Mesenchymal stem cell (in vitro differentiated cells and primary cell): Measurements from ENCODE around the gene KCNK7.
"Not testable (repeated sequence)": the region's sequence is repeated elsewhere in the genome, so short reads cannot be mapped to it uniquely, and the experiment has no call there.

Experiments
- DNase-seq: peaks from one replicate; pipeline ENCODE4 v3.0.0-alpha.2; 2013
- H2AFZ ChIP-seq: one replicate; pipeline ENCODE4 v1.6.1; 2013; ENCODE audit warnings: low read depth, mild to moderate bottlenecking, control low read depth, inconsistent platforms, low read length, moderate library complexity
- H2AK5ac ChIP-seq: 2 replicates; pipeline ENCODE4 v1.6.1; 2013; ENCODE audit warnings: low read length, moderate library complexity, mild to moderate bottlenecking, inconsistent platforms; ENCODE audit not compliant: severe bottlenecking
- H2BK120ac ChIP-seq: one replicate; pipeline ENCODE4 v1.6.1; 2013; ENCODE audit warnings: low read depth, mild to moderate bottlenecking, inconsistent platforms, low read length, moderate library complexity
- H2BK12ac ChIP-seq, 2 experiments: one replicate each; pipeline ENCODE4 v1.6.1; 2013; ENCODE audit warnings: inconsistent platforms in 2 of 2, low read length in 2 of 2, mild to moderate bottlenecking in 2 of 2, moderate library complexity in 2 of 2, control low read depth in 1 of 2
- H2BK15ac ChIP-seq: one replicate; pipeline ENCODE4 v1.6.1; 2013; ENCODE audit warnings: mild to moderate bottlenecking, low read depth, inconsistent platforms; ENCODE audit not compliant: poor library complexity, severe bottlenecking
- H2BK5ac ChIP-seq: 2 replicates; pipeline ENCODE4 v1.6.1; 2013; ENCODE audit warnings: low read depth, mild to moderate bottlenecking, low read length, control low read depth, inconsistent platforms; ENCODE audit not compliant: poor library complexity, severe bottlenecking
- H3K14ac ChIP-seq, 2 experiments: one replicate each; pipeline ENCODE4 v1.6.1; 2013; ENCODE audit warnings: inconsistent platforms in 2 of 2, low read length in 2 of 2, control low read depth in 1 of 2, mild to moderate bottlenecking in 1 of 2, moderate library complexity in 1 of 2
- H3K18ac ChIP-seq, 2 experiments: one replicate each; pipeline ENCODE4 v1.6.1; 2013; ENCODE audit warnings: inconsistent platforms in 2 of 2, low read length in 2 of 2, control low read depth in 1 of 2, low read depth in 1 of 2, mild to moderate bottlenecking in 1 of 2
- H3K23ac ChIP-seq, 2 experiments: one replicate each; pipeline ENCODE4 v1.6.1; 2013; ENCODE audit warnings: inconsistent platforms in 2 of 2, low read length in 2 of 2, mild to moderate bottlenecking in 2 of 2, moderate library complexity in 2 of 2, control low read depth in 1 of 2
- H3K27ac ChIP-seq: 2 replicates; pipeline ENCODE4 v1.5.1; 2013; ENCODE audit warnings: mild to moderate bottlenecking, moderate library complexity, low read length, control low read depth, inconsistent platforms; ENCODE audit not compliant: poor library complexity, severe bottlenecking
- H3K27me3 ChIP-seq, 2 experiments: 2 replicates each; pipeline versions ENCODE4 v1.6.1 to v1.7.0; 2013; ENCODE audit warnings: low read length in 2 of 2, mild to moderate bottlenecking in 2 of 2, moderate library complexity in 2 of 2, control low read depth in 1 of 2, inconsistent platforms in 1 of 2; ENCODE audit not compliant: control insufficient read depth in 1 of 2, insufficient read depth in 1 of 2
- H3K36me3 ChIP-seq, 2 experiments: 2 replicates each; pipeline versions ENCODE4 v1.6.1 to v1.7.0; 2013; ENCODE audit warnings: low read length in 2 of 2, control low read depth in 1 of 2, inconsistent platforms in 1 of 2, low read depth in 1 of 2, mild to moderate bottlenecking in 1 of 2; ENCODE audit not compliant: insufficient read depth in 2 of 2, control insufficient read depth in 1 of 2
- H3K4ac ChIP-seq, 2 experiments: one replicate each; pipeline ENCODE4 v1.6.1; 2013; ENCODE audit warnings: inconsistent platforms in 2 of 2, low read length in 2 of 2, mild to moderate bottlenecking in 2 of 2, moderate library complexity in 2 of 2, control low read depth in 1 of 2, low read depth in 1 of 2
- H3K4me1 ChIP-seq: 2 replicates; pipeline ENCODE4 v1.6.1; 2013; ENCODE audit warnings: low read depth, low read length, control low read depth; ENCODE audit not compliant: control insufficient read depth, insufficient read depth
- H3K4me2 ChIP-seq: 2 replicates; pipeline ENCODE4 v1.6.1; 2013; ENCODE audit warnings: low read length, mild to moderate bottlenecking, inconsistent platforms; ENCODE audit not compliant: poor library complexity, severe bottlenecking
- H3K4me3 ChIP-seq, 2 experiments: 2 replicates each; pipeline versions ENCODE4 v1.5.1 to v1.7.0; 2013; ENCODE audit warnings: low read length in 2 of 2, mild to moderate bottlenecking in 2 of 2, control low read depth in 1 of 2, low read depth in 1 of 2; ENCODE audit not compliant: insufficient read depth in 1 of 2
- H3K79me1 ChIP-seq: replicated peaks from 2 replicates; pipeline ENCODE4 v1.6.1; 2013; ENCODE audit warnings: mild to moderate bottlenecking, control low read depth, low read length, inconsistent platforms; ENCODE audit not compliant: poor library complexity, severe bottlenecking
- H3K9ac ChIP-seq: 2 replicates; pipeline ENCODE4 v1.7.0; 2013; ENCODE audit warnings: mild to moderate bottlenecking, low read length, moderate library complexity
- H3K9me3 ChIP-seq: 2 replicates; pipeline ENCODE4 v1.7.0; 2013; ENCODE audit warnings: mild to moderate bottlenecking, low read length; ENCODE audit not compliant: control insufficient read depth
- H4K8ac ChIP-seq: one replicate; pipeline ENCODE4 v1.6.1; 2013; ENCODE audit warnings: inconsistent platforms, mild to moderate bottlenecking, low read length, moderate library complexity
- H4K91ac ChIP-seq: one replicate; pipeline ENCODE4 v1.6.1; 2013; ENCODE audit warnings: mild to moderate bottlenecking, low read length, inconsistent platforms
- WGBS: methylation state at CpG from one replicate; pipeline ENCODE4 v1.1.7; 2013; ENCODE audit warnings: mixed read lengths; 5-methylcytosine and 5-hydroxymethylcytosine counted together

The KCNK7 gene

GRCh38 chr11:65564879-65565559 lies 30.6 kb downstream of the KCNK7 start:
- H3K27me3 ChIP-seq, H3K4ac ChIP-seq, H3K9ac ChIP-seq, H4K8ac ChIP-seq, H2AK5ac ChIP-seq, H2BK120ac ChIP-seq, H3K27ac ChIP-seq, H2BK5ac ChIP-seq, H2BK15ac ChIP-seq, H3K4me2 ChIP-seq, H3K14ac ChIP-seq, H3K23ac ChIP-seq, H2AFZ ChIP-seq, H3K9me3 ChIP-seq, H3K18ac ChIP-seq, H2BK12ac ChIP-seq, DNase-seq, H4K91ac ChIP-seq, H3K4me3 ChIP-seq: not testable (repeated sequence)
- 94% methylated on average over 10 of the region's 12 CpGs for WGBS
- peaks cover 13% of the 10 kb centered on the region for H3K79me1 ChIP-seq
- peaks cover 0 to 11% of the 10 kb centered on the region in 2 experiments for H3K36me3 ChIP-seq
- peaks cover 22% of the 10 kb centered on the region for H3K4me1 ChIP-seq

- H3K23ac ChIP-seq = no peak overlapping the region
- H3K9me3 ChIP-seq = no peaks in the 10 kb centered on the region
- peaks cover 28% of the 10 kb centered on the region for H3K4me1 ChIP-seq
- no peak overlapping the region for H3K4ac ChIP-seq
- no peak overlapping the region for H3K27ac ChIP-seq
- no peak overlapping the region for H2BK5ac ChIP-seq
- H3K27me3 ChIP-seq = no peaks in the 10 kb centered on the region
- no peak overlapping the region for H2AK5ac ChIP-seq
- H3K14ac ChIP-seq = no peak overlapping the region
- H2AFZ ChIP-seq = no peak overlapping the region
- no peak for DNase-seq
- H2BK120ac ChIP-seq = no peak overlapping the region
- WGBS = 94% methylated on average over 4 of the region's 4 CpGs
- H4K8ac ChIP-seq = no peak overlapping the region
- no peak overlapping the region for H3K4me2 ChIP-seq
- H2BK12ac ChIP-seq = no peak overlapping the region
- H3K9ac ChIP-seq = no peak overlapping the region
- H3K79me1 ChIP-seq = peaks cover 13% of the 10 kb centered on the region
- peaks cover 0 to 11% of the 10 kb centered on the region in 2 experiments for H3K36me3 ChIP-seq
- H4K91ac ChIP-seq = no peak overlapping the region
- no peak overlapping the region for H3K4me3 ChIP-seq
- no peak overlapping the region for H3K18ac ChIP-seq
- H2BK15ac ChIP-seq = no peak overlapping the region
Observed at GRCh38 chr11:65563601-65564000, 32.0 kb downstream of the KCNK7 start.

- H3K27ac ChIP-seq = no peak overlapping the region
- no peak overlapping the region for H2BK5ac ChIP-seq
- H3K23ac ChIP-seq = no peak overlapping the region
- H3K27me3 ChIP-seq = no peaks in the 10 kb centered on the region
- no peak overlapping the region for H2BK120ac ChIP-seq
- H2AFZ ChIP-seq = no peak overlapping the region
- no peak overlapping the region for H3K4ac ChIP-seq
- no peak overlapping the region for H3K9ac ChIP-seq
- no peak overlapping the region for H2BK12ac ChIP-seq
- 95% methylated on average over 8 of the region's 9 CpGs for WGBS
- H2BK15ac ChIP-seq = no peak overlapping the region
- peaks cover 0 to 6% of the 10 kb centered on the region in 2 experiments for H3K36me3 ChIP-seq
- H4K91ac ChIP-seq = no peak overlapping the region
- no peak overlapping the region for H3K14ac ChIP-seq
- H2AK5ac ChIP-seq = no peak overlapping the region
- H3K4me1 ChIP-seq = peaks cover 29% of the 10 kb centered on the region
- H3K4me2 ChIP-seq = no peak overlapping the region
- H3K18ac ChIP-seq = no peak overlapping the region
- H3K4me3 ChIP-seq = no peak overlapping the region
- no peak for DNase-seq
- peaks cover 8% of the 10 kb centered on the region for H3K79me1 ChIP-seq
- H4K8ac ChIP-seq = no peak overlapping the region
- H3K9me3 ChIP-seq = no peaks in the 10 kb centered on the region
Observed at GRCh38 chr11:65562788-65563187, 32.8 kb downstream of the KCNK7 start.

- H3K18ac ChIP-seq = no peak overlapping the region
- no peak overlapping the region for H2BK12ac ChIP-seq
- H2AK5ac ChIP-seq = no peak overlapping the region
- H3K79me1 ChIP-seq = peaks cover 4% of the 10 kb centered on the region
- WGBS = 94% methylated on average over 7 of the region's 7 CpGs
- peaks cover 0 to 5% of the 10 kb centered on the region in 2 experiments for H3K36me3 ChIP-seq
- no peak overlapping the region for H2BK15ac ChIP-seq
- no peak overlapping the region for H3K4me2 ChIP-seq
- no peak overlapping the region for H4K91ac ChIP-seq
- H2BK120ac ChIP-seq = no peak overlapping the region
- no peak overlapping the region for H4K8ac ChIP-seq
- no peak overlapping the region for H2BK5ac ChIP-seq
- DNase-seq = no peak
- H3K4me3 ChIP-seq = no peak overlapping the region
- H3K14ac ChIP-seq = no peak overlapping the region
- peaks cover 34% of the 10 kb centered on the region for H3K4me1 ChIP-seq
- no peak overlapping the region for H2AFZ ChIP-seq
- no peak overlapping the region for H3K23ac ChIP-seq
- H3K9ac ChIP-seq = no peak overlapping the region
- H3K27ac ChIP-seq = no peak overlapping the region
- no peaks in the 10 kb centered on the region for H3K9me3 ChIP-seq
- H3K27me3 ChIP-seq = no peaks in the 10 kb centered on the region
- H3K4ac ChIP-seq = peak overlapping the region in 1 of 2 experiments; percentile 13
Observed at GRCh38 chr11:65562020-65562419, 33.6 kb downstream of the KCNK7 start.
